CD14-positive monocyte (primary cell): ENCODE measurements around the gene SPON1. TPM values are rescaled to one million over a fixed set of nuclear protein-coding genes. Genes with fewer than 3 reads are reported as not detected.

Experiments used
- DNase-seq, 3 donors: peaks; one replicate each; pipeline ENCODE4 v3.0.0-alpha.2; 2011 to 2022
- H2AFZ ChIP-seq: 2 replicates; pipeline ENCODE4 v1.6.0; 2012; ENCODE audit warnings: mild to moderate bottlenecking, low read depth, low read length, inconsistent platforms; ENCODE audit not compliant: insufficient read depth, poor library complexity, severe bottlenecking
- H3K27ac ChIP-seq, 2 donors: 1 replicate in 1 of 2; 2 replicates in 1 of 2; pipeline ENCODE4 v1.5.1; 2012 to 2013; ENCODE audit warnings: low read length in 2 of 2, control low read depth in 1 of 2, inconsistent platforms in 1 of 2, low read depth in 1 of 2, mild to moderate bottlenecking in 1 of 2
- H3K27me3 ChIP-seq, 2 donors: one replicate each; pipeline versions ENCODE4 v1.6.0 to v1.6.1; 2011 to 2013; ENCODE audit warnings: low read length in 2 of 2; ENCODE audit not compliant: control insufficient read depth in 2 of 2, insufficient read depth in 2 of 2
- H3K36me3 ChIP-seq, 2 donors: replicated peaks in 1 of 2; 1 replicate in 1 of 2; 2 replicates in 1 of 2; pipeline versions ENCODE4 v1.5.1 to v1.6.1; 2012 to 2013; ENCODE audit warnings: low read length in 2 of 2, control low read depth in 1 of 2, inconsistent platforms in 1 of 2, mild to moderate bottlenecking in 1 of 2; ENCODE audit not compliant: insufficient read depth in 2 of 2, control insufficient read depth in 1 of 2
- H3K4me1 ChIP-seq, 2 donors: 1 replicate in 1 of 2; 2 replicates in 1 of 2; pipeline versions ENCODE4 v1.5.1 to v1.6.1; 2012 to 2013; ENCODE audit warnings: low read length in 2 of 2, control low read depth in 1 of 2, inconsistent platforms in 1 of 2, mild to moderate bottlenecking in 1 of 2, moderate library complexity in 1 of 2; ENCODE audit not compliant: insufficient read depth in 2 of 2, control insufficient read depth in 1 of 2
- H3K4me2 ChIP-seq: replicated peaks from 2 replicates; pipeline ENCODE3; 2012; ENCODE audit warnings: low read length, moderate library complexity, mild to moderate bottlenecking; ENCODE audit not compliant: poor library complexity, severe bottlenecking; ENCODE audit errors: extremely low read depth
- H3K4me3 ChIP-seq, 3 experiments: fragments of 200-600 bp in 1 of 3; sonication (generic) in 1 of 3; replicated peaks in 1 of 3; 1 replicate in 2 of 3; 2 replicates in 1 of 3; pipeline ENCODE4 v1.5.1; 2011 to 2013; ENCODE audit warnings: low read length in 3 of 3, mild to moderate bottlenecking in 3 of 3, control low read depth in 2 of 3, low read depth in 2 of 3, inconsistent platforms in 1 of 3, moderate library complexity in 1 of 3
- H3K79me2 ChIP-seq: 2 replicates; pipeline ENCODE4 v1.6.0; 2012; ENCODE audit warnings: mild to moderate bottlenecking, control low read depth, inconsistent platforms, low read length, moderate library complexity; ENCODE audit not compliant: insufficient read depth
- H3K9ac ChIP-seq: 2 replicates; pipeline ENCODE4 v1.6.0; 2017; ENCODE audit warnings: low read length, mild to moderate bottlenecking; ENCODE audit not compliant: insufficient read depth, poor library complexity, severe bottlenecking
- H3K9me3 ChIP-seq, 2 donors: replicated peaks in 1 of 2; 1 replicate in 1 of 2; 2 replicates in 1 of 2; pipeline versions ENCODE4 v1.5.1 to v1.6.1; 2012 to 2013; ENCODE audit warnings: low read length in 2 of 2, control low read depth in 1 of 2; ENCODE audit not compliant: control insufficient read depth in 1 of 2, insufficient read depth in 1 of 2
- H4K20me1 ChIP-seq: 2 replicates; pipeline ENCODE4 v1.6.0; 2012; ENCODE audit warnings: mild to moderate bottlenecking, low read length, control low read depth, moderate library complexity; ENCODE audit not compliant: insufficient read depth
- H3K27ac Mint-ChIP-seq, 7 donors: one replicate each; pipeline ENCODE4 v1.8.0; 2020; ENCODE audit warnings: mild to moderate bottlenecking in 7 of 7, mixed read lengths in 7 of 7, moderate library complexity in 6 of 7, inconsistent platforms in 2 of 7
- H3K27me3 Mint-ChIP-seq, 3 donors: one replicate each; pipeline ENCODE4 v1.8.0; 2021 to 2022; ENCODE audit warnings: low read depth in 3 of 3, mild to moderate bottlenecking in 3 of 3, mixed read lengths in 3 of 3, moderate library complexity in 3 of 3, inconsistent platforms in 1 of 3
- H3K36me3 Mint-ChIP-seq, 2 donors: one replicate each; pipeline ENCODE4 v1.8.0; 2020; ENCODE audit warnings: mixed read lengths in 2 of 2, inconsistent platforms in 1 of 2, mild to moderate bottlenecking in 1 of 2
- H3K4me1 Mint-ChIP-seq: one replicate; pipeline ENCODE4 v1.8.0; 2020; ENCODE audit warnings: mild to moderate bottlenecking, mixed read lengths
- H3K4me3 Mint-ChIP-seq, 2 donors: one replicate each; pipeline ENCODE4 v1.8.0; 2020; ENCODE audit warnings: mild to moderate bottlenecking in 2 of 2, mixed read lengths in 2 of 2, moderate library complexity in 1 of 2
- H3K9me3 Mint-ChIP-seq, 7 donors: one replicate each; pipeline ENCODE4 v1.8.0; 2020 to 2022; ENCODE audit warnings: mixed read lengths in 7 of 7, mild to moderate bottlenecking in 6 of 7, moderate library complexity in 6 of 7, inconsistent platforms in 2 of 7
- WGBS: methylation state at CpG from one replicate; pipeline ENCODE4 v1.1.5; 2013; ENCODE audit warnings: missing lambda C conversion rate; ENCODE audit not compliant: insufficient coverage; 5-methylcytosine and 5-hydroxymethylcytosine counted together
- intact Hi-C, 2 donors: fragments of 100-400 bp; cut with micrococcal nuclease; formaldehyde crosslinking; loops; one replicate each; pipeline versions ENCODE4 v1.15.0 to v1.15.1; 2023
- polyA plus RNA-seq, 3 donors: library from polyadenylated mRNA; depleted of rRNA in 1 of 3; unstranded in 2 of 3; stranded (reverse) in 1 of 3; fragments of 300-500 nt in 2 of 3; fragments of >200 nt in 1 of 3; fragmentation: Illumina TruSeq in 2 of 3; gene quantifications; 1 replicate in 2 of 3; 2 replicates in 1 of 3; pipeline ENCODE4 v1.2.3, GENCODE V29; 2012 to 2021
- TF ChIP-seq, protein P1 (sequence below): fragments of 200-600 bp; IDR thresholded peaks from one replicate; pipeline ENCODE4 v1.8.0; 2022; ENCODE audit warnings: antibody characterized with exemption, mild to moderate bottlenecking

The SPON1 gene
- polyA plus RNA-seq, 3 donors, result not detected

DNA sequence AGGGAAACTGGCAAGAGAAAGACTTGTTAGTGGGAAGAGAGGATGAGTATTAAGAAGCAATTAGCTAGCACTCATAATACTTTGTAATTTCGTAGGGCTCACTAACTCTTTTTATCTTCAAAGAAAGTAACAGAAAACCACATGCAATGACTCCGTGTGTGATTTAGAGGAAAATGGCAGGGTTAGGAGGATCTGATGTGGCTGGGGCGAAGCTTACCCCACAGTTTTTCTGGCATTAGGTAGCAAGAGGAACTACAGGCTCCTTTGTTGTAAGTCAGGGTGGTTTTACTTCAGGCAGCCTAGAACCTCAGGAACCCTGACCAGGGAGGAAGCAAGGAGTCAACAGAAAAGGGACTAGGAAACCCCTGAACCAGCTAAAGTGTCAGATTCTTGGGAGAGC lies 89.7 kb downstream of the SPON1 start:
- H3K27ac Mint-ChIP-seq, result no peak overlapping the region
- no peak overlapping the region for H3K9ac ChIP-seq
- no peak overlapping the region for H2AFZ ChIP-seq
- H3K79me2 ChIP-seq, result no peaks in the 10 kb centered on the region
- H3K4me3 Mint-ChIP-seq, result no peak overlapping the region
- peaks cover 0 to 3% (median 0%) of the 10 kb centered on the region in 7 donors for H3K9me3 Mint-ChIP-seq
- intact Hi-C loops, result no loop called here
- no peak overlapping the region for H3K4me2 ChIP-seq
- TF ChIP-seq, protein P1, sequence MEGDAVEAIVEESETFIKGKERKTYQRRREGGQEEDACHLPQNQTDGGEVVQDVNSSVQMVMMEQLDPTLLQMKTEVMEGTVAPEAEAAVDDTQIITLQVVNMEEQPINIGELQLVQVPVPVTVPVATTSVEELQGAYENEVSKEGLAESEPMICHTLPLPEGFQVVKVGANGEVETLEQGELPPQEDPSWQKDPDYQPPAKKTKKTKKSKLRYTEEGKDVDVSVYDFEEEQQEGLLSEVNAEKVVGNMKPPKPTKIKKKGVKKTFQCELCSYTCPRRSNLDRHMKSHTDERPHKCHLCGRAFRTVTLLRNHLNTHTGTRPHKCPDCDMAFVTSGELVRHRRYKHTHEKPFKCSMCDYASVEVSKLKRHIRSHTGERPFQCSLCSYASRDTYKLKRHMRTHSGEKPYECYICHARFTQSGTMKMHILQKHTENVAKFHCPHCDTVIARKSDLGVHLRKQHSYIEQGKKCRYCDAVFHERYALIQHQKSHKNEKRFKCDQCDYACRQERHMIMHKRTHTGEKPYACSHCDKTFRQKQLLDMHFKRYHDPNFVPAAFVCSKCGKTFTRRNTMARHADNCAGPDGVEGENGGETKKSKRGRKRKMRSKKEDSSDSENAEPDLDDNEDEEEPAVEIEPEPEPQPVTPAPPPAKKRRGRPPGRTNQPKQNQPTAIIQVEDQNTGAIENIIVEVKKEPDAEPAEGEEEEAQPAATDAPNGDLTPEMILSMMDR, result no peak
- no peaks in the 10 kb centered on the region for H3K36me3 Mint-ChIP-seq
- peaks cover 0 to 8% (median 1%) of the 10 kb centered on the region in 3 donors for H3K27me3 Mint-ChIP-seq
- no peaks in the 10 kb centered on the region for H3K4me1 Mint-ChIP-seq
- no peak overlapping the region for H3K4me3 ChIP-seq
- H3K4me1 ChIP-seq, result no peaks in the 10 kb centered on the region
- no peak for DNase-seq
- H3K27ac ChIP-seq, result no peak overlapping the region
- H3K36me3 ChIP-seq, result no peaks in the 10 kb centered on the region
- 100% methylated on average over 1 of the region's 3 CpGs for WGBS
- no peaks in the 10 kb centered on the region for H3K27me3 ChIP-seq
- no peaks in the 10 kb centered on the region for H4K20me1 ChIP-seq
- no peaks in the 10 kb centered on the region for H3K9me3 ChIP-seq

DNA sequence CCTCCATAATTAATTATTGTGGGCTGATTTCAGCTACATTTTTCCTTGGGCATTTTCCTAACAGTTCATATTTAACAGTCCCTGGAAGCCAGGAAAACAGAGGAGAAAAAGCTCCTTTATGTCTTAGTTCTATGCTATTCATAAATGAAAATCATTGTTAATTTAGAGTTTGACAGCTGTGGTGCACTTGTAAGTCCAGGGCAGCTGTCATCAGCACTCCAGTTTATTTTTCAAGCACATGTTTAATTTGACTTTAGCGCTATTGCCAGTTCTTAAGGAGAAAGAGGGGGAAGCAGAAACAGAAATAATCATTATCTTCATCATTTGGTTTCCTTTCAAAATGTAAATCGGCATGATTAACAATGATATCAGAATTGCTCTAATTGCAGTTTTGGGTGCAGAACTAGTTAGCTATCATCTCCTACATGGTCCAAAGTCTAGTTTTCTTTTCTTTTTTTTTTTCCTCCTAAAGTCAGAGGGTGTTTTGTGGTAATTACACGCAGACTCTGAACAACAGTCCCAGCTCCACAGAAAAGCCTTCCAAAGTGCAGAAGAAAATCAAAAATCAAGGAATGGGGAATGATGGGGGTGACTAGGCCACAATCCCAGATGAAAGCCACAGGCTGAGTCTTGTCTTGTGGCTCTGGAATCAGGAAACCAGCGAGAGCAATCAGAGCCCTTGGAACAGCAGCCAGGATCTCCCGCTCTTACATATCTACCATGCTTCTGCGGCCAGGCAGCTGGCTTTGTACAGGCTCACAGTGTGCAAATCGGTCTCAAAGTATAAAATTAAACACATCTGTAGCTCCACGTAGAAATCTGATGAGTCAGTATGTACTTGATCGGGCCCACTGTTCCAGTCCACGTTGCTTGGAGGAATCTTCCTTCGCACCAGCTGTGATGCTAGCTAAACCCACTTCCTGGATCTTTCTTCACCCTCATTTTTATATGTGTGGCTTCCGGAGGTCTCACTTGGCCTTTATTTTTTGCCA lies 91.9 kb downstream of the SPON1 start:
- H3K9me3 ChIP-seq, result no peaks in the 10 kb centered on the region
- Mint-ChIP-seq H3K27me3 (peaks cover 1 to 5% (median 2%) of the 10 kb centered on the region in 3 donors), H3K4me3 (no peak overlapping the region), H3K4me1 (no peaks in the 10 kb centered on the region), H3K27ac (no peak overlapping the region), H3K9me3 (peaks cover 0 to 3% (median 0%) of the 10 kb centered on the region in 7 donors), H3K36me3 (no peaks in the 10 kb centered on the region)
- WGBS, result 77% methylated on average over 8 of the region's 12 CpGs
- no peaks in the 10 kb centered on the region for H3K4me1 ChIP-seq
- no peak for DNase-seq
- no peaks in the 10 kb centered on the region for H3K36me3 ChIP-seq
- H4K20me1 ChIP-seq, result no peaks in the 10 kb centered on the region
- intact Hi-C loops, result no loop called here
- H3K9ac ChIP-seq, result no peak overlapping the region
- no peaks in the 10 kb centered on the region for H3K27me3 ChIP-seq
- no peak overlapping the region for H3K27ac ChIP-seq
- H3K79me2 ChIP-seq, result no peaks in the 10 kb centered on the region
- H2AFZ ChIP-seq, result no peak overlapping the region
- no peak overlapping the region for H3K4me2 ChIP-seq
- H3K4me3 ChIP-seq, result no peak overlapping the region
- TF ChIP-seq, protein P1, result no peak
